GOT3 (cell line): ENCODE results near the gene ZNF280B.

ENCODE experiments used
- DNase-seq: peaks from one replicate; lab custom pipeline; 2025; ENCODE audit warnings: mixed read lengths; lab: John Stamatoyannopoulos, UW

ZNF280B gene, protein sequence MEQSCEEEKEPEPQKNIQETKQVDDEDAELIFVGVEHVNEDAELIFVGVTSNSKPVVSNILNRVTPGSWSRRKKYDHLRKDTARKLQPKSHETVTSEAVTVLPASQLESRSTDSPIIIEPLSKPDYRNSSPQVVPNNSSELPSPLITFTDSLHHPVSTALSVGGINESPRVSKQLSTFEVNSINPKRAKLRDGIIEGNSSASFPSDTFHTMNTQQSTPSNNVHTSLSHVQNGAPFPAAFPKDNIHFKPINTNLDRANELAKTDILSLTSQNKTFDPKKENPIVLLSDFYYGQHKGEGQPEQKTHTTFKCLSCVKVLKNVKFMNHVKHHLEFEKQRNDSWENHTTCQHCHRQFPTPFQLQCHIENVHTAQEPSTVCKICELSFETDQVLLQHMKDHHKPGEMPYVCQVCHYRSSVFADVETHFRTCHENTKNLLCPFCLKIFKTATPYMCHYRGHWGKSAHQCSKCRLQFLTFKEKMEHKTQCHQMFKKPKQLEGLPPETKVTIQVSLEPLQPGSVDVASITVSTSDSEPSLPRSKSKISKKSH

DNA sequence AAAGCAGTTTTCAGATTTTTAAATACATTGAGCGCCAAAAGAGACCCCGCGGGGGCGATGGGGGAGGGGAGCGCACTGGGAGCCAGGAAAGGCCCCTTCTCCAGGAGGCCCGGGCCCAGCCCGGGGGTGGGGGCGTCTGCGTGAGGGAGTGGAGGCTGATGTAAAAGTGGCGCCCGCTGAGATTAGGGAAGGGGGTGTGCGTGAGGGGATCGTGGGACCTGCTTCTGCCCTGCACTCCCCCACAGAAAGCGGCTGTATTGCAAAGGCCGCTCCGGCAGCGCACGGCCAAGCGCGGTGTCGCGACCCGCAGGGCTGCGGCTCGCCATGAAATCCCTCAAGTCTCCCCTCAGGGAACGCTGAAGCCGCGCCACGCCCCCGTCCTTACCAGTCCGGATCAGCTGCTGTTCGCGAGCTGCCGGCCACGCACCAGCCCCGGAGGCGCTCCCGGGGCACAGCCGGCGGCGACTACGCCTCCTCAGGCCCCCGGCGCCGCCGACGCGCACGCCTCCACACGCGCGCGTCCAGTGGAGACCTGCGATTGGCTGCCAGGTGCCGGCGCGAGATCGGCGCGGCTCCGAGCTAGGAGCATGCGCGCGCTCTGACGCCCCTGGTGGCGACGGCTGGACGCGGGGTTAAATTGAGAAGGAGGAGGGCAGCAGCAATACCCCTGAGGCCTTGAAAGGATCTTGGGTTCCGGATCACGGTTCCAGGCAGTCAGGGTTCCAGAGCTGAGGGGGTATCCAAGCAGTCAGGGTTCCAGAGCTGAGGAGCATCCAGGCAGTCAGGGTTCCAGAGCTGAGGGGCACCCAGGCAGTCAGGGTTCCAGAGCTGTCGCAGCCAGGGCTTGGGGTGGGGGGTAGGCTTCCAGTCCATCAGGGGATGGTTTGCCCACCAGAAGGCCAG, at the start of gene ZNF280B:
Gene ZNF280B, minus strand, starts transcription at position 469 of the 903 bp plus-strand sequence. CDS start 19,344 bp downstream, outside the sequence.
- DNase-seq = peak; percentile 26

DNA sequence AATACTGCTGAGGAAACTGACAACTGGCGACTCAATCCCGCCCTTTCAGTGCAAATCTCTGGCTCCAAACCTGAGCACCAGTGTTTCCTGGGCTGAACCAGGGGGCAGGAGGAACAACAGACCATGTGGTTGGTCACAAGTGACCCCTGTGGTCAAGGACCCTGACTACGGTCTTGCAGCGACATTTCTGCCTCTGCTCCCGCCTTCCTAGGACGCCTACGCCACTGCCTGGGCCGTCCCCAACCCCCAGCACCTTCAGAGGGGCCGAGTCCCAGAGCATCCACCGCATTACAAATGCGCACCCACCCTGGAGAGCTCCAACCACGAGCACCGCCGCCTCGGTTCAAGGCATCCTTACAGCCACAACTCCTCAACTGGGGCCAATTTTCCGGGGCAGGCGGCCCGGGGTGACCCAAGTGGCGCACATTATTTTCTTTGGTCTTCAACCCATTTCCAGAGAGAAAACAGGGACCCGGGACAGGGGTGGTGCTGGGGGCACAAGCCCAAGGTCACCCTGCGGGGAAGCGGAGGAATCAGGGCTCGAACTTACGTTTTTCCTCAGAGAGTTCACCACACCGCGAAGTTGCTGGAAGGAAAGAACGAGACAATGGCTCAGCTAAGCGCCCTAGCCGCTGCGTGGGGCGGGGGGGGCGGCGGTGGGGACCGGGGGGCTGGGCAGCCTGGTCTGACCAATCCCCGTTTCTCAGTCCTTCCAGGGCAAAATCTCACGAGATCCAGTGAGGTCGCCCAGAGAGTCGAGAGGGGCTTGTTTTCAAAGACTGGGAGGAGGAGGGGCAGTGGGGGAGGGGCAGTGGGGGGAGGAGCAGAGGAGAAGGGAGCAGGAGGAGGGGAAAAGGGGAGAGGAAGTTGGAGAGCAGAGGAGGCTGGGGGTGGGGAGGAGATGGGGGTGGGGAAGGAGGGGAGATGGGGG, 48.7 kb upstream of the ZNF280B start:
- DNase-seq = no peak

DNA sequence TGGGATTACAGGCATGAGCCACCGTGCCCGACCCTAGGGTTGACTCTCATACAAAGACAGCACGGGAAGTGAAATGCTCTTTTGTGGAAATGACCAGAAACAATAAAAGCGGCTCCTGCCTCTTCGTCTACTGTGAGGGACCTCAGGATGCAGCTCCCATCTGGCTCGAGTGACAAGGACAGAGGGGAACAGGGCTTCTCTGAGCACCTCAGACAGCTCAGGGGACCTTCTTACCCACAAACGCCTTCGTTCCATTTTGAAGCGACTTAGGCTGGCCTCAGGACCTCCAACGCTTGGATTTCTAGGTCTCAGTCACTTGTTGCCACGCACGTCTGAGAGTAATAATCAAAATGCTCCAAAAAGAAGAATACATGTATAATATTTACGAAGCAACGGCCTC, 48.0 kb upstream of the ZNF280B start:
- no peak for DNase-seq

DNA sequence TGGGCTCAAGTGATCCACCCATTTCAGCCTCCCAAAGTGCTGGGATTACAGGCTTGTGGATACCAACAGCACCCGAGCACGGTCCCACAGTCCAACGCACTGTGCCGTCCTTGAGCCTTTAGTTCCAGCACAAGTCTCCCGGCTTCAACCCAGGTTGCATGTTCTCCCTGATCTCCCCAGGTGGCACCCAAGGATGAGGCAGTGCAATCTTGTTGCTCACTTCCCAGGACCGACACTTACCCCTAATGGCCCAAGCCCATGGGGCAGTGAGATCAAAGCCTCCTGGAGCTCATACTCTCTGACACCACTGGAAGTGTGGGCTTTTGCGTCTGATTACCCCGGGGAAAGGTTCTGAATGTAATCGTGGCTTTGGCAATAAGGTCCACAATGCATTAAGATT, 47.1 kb upstream of the ZNF280B start:
- no peak for DNase-seq

DNA sequence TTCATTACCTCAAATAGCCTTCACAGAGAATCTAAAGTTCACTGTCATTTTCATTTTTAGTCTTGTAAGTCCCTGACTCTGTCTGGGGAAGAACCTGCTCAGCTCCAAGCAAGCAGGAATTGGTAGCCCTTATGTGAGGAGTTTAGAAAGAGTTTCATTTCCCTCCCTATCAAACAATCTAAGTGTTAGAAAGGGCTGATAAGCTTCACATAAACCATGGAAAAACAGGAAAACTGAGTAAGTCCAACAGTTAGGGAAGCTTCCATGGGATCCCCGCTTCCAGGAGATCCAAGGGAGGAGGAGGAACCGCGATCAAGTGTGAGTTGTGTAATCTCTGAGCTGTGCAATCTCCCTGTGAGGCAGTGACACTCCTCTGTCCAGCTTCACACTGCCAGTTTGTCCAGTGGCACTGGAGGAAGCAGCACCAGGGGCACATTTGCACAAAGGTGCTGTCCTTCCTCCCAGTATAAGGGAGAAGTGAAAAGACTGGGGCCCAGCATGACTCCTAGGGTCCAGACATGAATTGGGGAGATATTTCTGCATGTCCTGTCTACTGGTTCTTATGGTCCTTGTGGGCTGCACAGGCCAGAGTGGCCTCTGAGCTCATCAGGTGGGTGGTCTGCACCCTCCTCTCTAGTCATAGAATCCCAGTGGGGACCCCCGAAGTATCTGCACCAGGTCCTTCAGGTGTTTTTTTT, 46.2 kb upstream of the ZNF280B start:
- DNase-seq = no peak

DNA sequence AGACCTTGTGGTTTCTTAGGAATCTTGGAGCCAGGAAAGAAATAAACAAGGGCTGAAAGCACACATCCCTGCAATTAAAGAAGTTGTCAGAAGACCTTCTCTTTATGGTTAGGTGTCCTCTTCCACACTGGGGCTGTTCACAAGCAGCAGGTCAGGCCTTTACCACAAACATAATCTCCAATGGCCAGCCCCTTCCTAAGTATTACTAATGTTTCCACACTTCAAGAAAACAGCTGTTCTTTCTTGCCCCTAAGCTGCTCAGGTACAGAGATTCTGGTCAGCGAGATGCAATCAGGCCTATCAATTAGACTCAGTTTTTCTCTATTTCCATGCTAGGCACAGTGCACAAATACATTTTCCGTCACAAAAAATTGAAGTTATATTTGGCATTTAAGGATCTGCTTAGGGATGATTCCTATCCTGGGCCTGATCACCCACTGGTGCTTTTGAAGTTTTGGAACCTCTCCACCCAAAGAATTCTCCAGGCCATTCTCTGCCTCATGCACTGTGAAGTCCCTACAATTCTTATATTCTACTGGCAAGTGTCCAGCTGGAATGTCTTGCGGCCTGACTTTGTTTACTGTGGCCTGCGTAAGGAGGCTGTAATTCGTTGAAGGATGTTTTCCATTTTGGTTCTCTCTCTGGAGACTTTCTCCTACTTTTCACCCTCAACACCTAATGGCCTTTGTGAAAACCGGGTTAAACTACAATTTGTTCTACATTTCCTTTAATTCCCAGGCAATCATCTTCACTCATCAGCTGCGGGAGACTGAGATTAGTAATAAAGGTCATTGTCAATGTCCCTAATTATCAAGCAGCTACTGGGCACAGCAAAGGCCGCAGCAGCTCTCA, 45.4 kb upstream of the ZNF280B start:
- DNase-seq = no peak

DNA sequence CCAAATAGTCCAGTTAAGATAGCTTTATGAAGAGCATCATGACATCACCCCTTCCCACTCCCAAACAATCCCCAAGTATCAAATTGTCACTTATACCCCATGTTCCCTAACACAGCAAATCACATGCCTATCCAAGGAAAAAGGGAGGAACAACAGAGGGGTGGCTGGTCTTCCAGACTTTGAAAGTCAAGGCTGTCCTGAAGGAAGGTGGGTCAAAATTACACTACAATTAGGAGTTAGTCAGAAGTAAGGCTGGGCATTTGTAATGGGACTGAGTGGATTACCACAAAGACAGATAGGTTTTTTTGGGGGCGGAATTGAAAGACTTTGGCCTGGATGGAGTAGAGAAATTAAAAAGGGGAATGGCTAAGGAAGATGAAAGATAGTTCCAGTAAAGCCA, 44.6 kb upstream of the ZNF280B start:
- DNase-seq = no peak

DNA sequence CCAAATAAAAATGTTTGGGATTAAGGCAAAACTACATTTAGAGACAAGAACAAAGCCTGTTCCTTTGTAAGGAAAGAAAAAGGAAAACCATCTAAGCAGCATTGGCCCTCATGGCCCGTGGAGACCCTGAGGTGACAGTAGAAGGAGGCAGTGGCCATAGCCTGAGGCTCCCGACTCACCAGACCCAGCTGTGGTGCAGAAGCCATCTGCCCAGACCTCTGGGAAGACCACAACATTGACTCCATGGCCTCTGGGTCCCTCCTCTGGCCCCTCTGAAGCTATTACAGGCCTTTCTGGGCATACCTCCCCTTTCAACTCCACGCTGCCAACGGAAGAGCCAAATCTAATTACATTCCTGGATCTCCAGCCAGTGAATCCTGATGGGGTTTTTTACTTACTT, 44.1 kb upstream of the ZNF280B start:
- no peak for DNase-seq

DNA sequence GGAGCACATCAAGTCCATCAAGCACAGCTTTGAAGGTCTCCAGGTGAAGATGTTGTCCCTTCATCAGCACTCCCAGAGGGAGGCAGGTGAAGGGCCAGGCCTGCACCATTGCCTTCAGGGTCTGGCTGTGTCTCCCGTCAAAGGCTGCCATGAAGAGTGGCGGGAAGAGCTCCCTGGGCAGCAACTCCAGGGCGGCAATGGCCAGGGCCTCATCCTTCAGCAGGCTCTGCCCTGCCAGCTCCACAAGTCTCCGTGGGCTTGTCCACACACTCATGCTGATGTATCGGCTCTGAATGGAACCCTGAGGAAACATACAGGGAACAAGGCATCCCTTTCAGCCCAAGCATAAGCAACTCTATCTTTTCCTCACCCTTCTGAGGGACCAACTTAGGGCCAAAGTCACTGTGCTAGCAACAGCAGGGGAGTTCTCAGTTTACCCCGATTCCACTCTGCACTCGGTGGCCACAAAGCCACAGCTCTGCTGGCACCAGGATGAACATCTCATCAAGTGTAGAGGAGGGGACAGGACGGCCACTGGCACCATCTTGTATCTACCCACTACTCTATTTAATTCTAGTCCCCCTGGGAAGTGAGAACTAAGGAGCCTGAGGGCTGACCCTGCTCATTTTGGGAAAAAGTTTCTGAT, 42.4 kb upstream of the ZNF280B start:
- DNase-seq = no peak

DNA sequence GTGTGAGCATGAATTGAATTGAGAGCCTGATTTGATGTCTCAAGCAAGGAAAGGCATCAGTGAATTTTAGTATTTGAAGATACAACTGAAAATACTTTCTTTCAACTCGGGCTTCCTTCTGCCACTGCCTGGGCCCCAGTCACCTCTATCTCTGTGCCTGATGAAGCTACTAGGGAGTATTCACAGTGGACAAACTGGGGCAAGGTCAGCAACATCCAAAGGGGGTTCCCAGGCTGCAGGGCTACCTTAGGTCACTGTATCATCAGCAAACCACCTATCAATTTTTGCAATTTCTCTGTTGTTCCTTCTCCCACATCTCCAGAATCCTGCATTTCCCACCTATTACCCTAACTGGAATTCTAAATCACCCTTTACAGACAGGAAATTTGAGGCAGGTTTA, 40.4 kb upstream of the ZNF280B start:
- DNase-seq = no peak

DNA sequence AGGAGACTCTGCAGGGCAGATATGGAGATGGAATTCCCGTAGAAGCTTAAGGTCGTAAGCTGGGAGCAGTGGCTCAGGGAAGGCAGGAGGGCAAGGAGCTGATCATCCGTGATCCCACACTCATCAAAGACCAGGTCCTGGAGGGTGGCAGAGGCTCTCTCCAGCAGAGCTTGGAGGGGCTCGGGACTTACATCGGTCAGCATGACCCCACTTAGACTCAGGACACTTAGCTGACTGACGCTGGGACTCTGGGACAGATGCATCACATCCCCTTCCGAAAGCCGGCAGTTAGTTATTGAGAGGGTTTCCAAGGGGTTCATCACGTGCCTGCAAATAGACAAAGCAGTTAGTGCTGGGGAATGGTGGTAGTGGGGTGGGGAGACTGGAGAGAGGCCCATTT, 39.8 kb upstream of the ZNF280B start:
- DNase-seq = no peak

DNA sequence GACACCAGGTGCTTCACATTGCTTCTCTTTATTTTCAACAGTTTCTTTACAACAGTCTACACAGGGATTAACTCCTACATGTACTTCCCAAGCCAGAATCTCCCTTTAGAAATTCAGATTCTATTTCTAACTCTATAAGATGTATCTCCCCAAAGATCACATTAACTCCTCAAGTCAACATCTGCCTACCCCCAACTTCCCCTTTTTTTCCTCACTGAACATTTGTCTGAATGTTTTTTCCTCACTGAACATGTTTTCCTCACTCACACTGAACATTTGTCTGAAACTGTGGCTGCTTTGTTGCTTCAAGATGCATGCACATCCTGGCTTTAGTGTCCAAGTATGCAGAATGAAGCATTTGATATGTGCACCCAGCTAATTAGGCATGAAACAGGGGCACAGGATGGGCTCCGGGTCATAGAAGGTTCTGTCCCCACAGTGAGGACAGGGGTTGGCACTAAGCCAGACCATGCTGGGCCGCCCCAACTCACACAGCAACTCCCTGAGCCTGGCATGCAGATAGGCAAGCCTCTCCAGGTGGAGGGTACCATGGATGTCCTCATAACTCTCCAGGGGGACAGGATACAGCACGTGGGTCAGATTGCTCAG, 39.3 kb upstream of the ZNF280B start:
- DNase-seq = no peak

DNA sequence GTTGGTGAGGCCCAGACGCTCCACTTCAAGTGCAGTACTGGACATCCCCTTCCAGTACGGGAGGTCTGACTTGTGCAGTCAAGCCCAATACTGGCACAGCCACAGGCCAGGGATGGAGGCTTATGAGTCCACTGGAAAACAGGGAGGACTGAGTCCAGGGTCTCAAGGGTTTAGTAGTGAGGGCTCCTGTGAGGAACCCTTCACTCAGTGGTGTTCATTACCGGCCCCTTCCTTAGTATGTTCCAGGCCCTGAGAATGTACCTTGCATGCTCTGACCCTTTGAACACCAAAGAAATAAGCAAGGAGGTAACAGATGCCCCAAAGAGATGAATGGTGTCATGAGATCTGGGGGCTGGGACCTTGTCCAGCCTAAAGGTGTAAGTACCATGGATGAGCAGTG, 38.7 kb upstream of the ZNF280B start:
- no peak for DNase-seq

DNA sequence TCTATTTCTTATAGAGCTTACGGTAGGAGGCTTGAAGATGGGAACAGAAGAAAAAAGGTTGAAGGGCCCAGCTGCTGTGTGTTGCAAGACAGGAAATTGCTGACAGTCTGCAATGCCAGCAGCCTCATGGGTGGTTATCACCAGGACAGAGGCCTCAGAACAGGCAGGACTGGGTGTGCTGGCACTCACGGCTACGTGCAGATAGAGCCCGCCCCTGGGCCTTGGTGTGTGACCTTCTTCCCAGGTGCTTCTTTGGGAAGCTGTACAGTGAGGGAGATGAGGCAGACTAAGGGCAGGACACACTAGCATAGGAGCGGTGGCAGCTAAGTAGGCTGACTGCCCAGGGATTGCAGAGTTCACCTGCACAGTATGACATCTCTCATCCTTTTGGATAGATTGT, 37.9 kb upstream of the ZNF280B start:
- DNase-seq = no peak

DNA sequence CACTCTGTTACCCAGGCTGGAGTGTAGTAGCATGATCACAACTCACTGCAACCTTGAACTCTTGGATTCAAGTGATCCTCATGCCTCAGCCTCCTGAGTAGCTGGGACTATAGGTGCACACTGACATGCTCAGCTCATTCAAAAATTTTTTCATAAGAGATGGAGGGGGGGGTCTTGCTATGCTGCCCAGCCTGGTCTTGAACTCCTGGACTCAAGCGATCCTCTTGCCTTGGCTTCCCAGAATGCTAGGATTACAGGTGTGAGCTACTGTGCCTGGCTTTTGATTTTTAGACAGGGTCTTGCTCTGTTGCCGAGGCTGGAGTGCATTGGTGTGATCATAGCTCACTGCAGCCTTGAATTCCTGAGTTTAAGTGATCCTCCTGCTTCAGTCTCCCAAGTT, 36.5 kb upstream of the ZNF280B start:
- DNase-seq = no peak

DNA sequence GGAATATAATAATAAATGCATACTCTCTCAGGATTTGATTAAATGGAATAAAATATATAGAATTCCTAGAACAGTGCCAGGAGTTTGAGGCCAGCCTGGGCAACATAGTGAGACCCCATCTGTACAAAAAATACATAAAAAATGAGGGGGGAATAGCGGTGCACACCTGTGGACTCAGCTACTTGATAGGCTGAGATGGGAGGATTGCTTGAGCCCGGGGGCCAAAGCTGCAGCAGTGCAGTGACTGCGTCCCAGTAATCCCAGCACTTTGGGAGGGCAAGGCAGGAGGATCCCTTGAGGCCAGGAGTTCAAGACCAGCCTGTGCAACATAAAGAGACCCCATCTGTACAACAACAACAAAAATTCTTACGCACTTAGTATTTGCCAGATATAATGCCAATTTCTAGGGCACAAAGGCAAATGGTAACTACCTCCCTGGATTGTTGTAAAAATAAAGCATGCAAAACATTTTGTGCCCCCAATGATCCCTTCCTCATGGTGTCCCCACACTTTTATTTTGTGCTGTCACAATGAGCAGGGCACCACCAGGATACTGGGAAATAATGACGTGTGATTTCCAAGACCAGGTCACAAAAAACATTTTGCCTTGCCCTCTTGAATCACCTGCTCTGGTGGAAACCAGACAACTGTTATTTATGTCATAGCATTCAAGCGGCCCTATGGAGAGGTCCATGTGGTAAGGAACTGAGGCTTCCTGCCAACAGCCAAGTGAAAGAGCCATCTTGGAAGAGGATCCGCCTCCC, 29.9 kb upstream of the ZNF280B start:
- DNase-seq = no peak

DNA sequence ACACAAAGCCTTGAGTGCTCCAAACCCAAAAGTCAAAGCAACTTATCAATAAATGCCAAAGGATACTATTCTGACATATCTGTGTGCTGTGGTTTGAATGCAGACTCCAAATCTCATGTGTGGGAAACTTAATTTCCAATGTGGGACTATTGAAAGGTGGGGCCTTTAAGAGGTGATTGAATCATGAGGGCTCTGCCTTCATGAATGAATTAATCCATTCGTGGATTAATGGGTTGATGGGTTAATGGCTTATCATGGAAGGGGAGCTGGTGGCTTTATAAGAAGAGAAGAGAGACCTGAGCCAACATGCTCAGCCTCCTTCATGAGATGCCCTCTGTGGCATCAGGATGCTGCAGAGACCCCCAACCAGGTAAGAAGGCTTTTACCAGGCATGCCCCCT, 28.4 kb upstream of the ZNF280B start:
- DNase-seq = no peak

DNA sequence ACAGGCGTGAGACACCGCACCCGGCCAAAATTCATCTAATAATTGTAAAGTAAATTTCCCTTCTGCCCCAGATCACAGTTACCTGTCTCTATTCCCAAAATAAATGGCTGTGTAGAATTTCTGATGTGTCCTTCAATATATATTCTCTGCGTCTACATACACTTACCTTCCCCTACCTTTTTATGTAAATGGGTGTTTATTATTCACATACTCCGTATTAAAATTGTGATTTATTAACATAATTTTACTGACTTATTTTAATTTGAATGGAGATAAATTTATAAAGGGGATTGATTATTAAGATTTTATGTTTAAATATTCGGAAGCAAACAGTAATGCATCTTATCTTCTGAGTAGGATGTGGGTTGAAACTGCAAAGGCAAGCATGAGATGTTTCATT, 28.0 kb upstream of the ZNF280B start:
- no peak for DNase-seq
